Upper lobe of right lung (tissue), 1 donor: ENCODE measurements around the gene FRMD4A. TPM values are rescaled to one million over a fixed set of nuclear protein-coding genes. Genes with fewer than 3 reads are reported as not detected.

Experiments used
- ATAC-seq: fragments of 200-7000 bp; cut with Tn5 transposase; one replicate; pipeline ENCODE4 v1.9.1; 2020; ENCODE audit warnings: mild to moderate bottlenecking, moderate library complexity
- DNase-seq: peaks from one replicate; pipeline ENCODE4 v3.0.0-alpha.2; 2020
- H3K27ac ChIP-seq: fragments of 200-600 bp; one replicate; pipeline ENCODE4 v1.8.0; 2022
- H3K27me3 ChIP-seq: fragments of 200-600 bp; one replicate; pipeline ENCODE4 v1.8.0; 2022; ENCODE audit warnings: mild to moderate bottlenecking
- H3K36me3 ChIP-seq: fragments of 200-600 bp; one replicate; pipeline ENCODE4 v1.8.0; 2022
- H3K4me1 ChIP-seq: fragments of 200-600 bp; one replicate; pipeline ENCODE4 v1.8.0; 2022
- H3K4me3 ChIP-seq: fragments of 200-600 bp; one replicate; pipeline ENCODE4 v1.8.0; 2022; ENCODE audit warnings: mild to moderate bottlenecking
- H3K9me3 ChIP-seq: fragments of 200-600 bp; one replicate; pipeline ENCODE4 v1.8.0; 2022
- intact Hi-C: fragments of 100-400 bp; cut with DNase I; formaldehyde crosslinking; loops from one replicate; pipeline ENCODE4 v1.11.0; 2022
- total RNA-seq: library from RNA; stranded (reverse); fragmentation: NEBNext Ultra II Directional; extraction: Animal tissue kit (Norgen Biotek cat#: 25700); gene quantifications from one replicate; pipeline ENCODE4 v1.2.1, GENCODE V29; 2021
- TF ChIP-seq, protein P1 (sequence below): fragments of 200-600 bp; IDR thresholded peaks from one replicate; pipeline ENCODE4 v1.8.0; 2022; ENCODE audit warnings: antibody characterized with exemption
- donor health status: DM: no; HTN: yes; CAD: no; lungs with severe emphysema.

Gene FRMD4A
- total RNA-seq, 1 donor from 2014 or later = 38.3 TPM

DNA sequence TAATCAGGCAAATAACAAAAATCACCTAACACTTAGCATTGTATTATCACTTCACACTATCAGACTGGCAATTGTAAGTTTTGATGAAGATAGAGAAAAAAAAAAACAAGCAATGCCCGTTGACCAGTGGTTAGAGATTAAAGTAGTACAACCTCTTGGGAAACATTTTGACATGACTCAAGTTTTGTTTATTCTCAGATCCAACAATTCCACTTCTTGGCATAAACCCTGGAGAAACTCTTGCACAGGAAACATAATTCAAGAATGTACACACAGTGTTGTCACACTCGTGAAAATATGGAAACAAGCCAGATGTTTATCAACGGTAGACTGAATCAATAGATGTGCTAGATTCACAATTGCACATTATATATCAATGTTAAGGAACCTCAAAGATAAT lies 37.2 kb downstream of the FRMD4A start:
- DNase-seq (no peak), ATAC-seq (no peak)
- intact Hi-C loops = no loop called here
- TF ChIP-seq, protein P1, sequence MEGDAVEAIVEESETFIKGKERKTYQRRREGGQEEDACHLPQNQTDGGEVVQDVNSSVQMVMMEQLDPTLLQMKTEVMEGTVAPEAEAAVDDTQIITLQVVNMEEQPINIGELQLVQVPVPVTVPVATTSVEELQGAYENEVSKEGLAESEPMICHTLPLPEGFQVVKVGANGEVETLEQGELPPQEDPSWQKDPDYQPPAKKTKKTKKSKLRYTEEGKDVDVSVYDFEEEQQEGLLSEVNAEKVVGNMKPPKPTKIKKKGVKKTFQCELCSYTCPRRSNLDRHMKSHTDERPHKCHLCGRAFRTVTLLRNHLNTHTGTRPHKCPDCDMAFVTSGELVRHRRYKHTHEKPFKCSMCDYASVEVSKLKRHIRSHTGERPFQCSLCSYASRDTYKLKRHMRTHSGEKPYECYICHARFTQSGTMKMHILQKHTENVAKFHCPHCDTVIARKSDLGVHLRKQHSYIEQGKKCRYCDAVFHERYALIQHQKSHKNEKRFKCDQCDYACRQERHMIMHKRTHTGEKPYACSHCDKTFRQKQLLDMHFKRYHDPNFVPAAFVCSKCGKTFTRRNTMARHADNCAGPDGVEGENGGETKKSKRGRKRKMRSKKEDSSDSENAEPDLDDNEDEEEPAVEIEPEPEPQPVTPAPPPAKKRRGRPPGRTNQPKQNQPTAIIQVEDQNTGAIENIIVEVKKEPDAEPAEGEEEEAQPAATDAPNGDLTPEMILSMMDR = no peak
- H3K27me3 ChIP-seq = no peaks in the 10 kb centered on the region
- H3K9me3 ChIP-seq = no peaks in the 10 kb centered on the region
- H3K4me1 ChIP-seq = no peaks in the 10 kb centered on the region
- H3K4me3 ChIP-seq = no peak overlapping the region
- H3K27ac ChIP-seq = no peak overlapping the region
- no peaks in the 10 kb centered on the region for H3K36me3 ChIP-seq

DNA sequence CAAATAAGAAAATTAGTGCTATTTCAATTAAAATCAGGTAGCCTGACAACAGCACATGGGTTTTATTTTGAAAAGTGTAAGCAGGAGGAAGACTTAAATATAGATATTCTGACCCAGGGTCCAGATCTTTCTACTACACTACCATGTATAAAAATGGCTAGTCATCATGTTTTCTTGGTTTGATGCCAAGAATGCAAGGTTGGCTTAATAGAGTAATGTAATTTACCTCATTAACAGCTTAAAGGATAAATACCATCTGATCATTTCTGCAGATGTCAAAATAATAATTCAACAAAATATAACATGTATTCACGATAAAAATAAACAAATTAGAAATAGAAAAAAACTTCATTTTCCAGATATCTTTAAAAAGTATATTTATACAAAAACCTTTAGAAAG lies 39.4 kb downstream of the FRMD4A start:
- Histone ChIP-seq H3K4me3 (no peak overlapping the region), H3K36me3 (no peaks in the 10 kb centered on the region), H3K4me1 (no peaks in the 10 kb centered on the region), H3K9me3 (no peaks in the 10 kb centered on the region), H3K27ac (no peak overlapping the region), H3K27me3 (no peaks in the 10 kb centered on the region)
- TF ChIP-seq, protein P1 = no peak
- intact Hi-C loops = no loop called here
- ATAC-seq (no peak), DNase-seq (no peak)

DNA sequence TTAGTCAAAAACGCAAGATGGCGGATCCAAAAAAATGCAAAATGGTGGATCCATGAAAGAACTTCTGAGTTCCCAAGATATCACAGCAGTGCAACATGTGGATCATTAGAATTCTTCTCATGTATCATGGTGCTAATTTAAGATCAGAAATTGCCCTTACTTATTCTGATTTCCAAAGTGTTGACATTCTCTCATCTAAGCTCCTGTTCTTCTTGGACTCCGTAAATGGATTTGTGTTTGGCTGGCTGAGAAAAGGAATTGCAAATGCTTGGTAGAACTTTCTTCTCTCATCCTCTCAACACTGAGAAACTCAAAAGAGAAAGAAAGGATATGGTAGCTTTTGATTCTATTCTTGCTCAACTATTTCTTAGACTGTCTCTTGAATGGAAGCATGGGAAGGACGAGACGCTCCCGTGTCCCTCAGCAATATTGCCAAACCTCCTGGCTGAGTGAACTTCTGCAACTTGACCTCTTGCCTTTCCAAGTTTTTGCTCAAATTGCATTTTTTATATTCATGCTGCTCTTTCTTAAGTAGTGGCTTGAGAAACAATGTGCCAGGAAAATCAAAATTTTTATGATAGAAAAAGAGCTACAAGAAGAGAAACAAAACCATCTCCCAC lies 44.7 kb downstream of the FRMD4A start:
- ATAC-seq (no peak), DNase-seq (no peak)
- intact Hi-C loops = no loop called here
- H3K27me3 ChIP-seq = no peaks in the 10 kb centered on the region
- H3K27ac ChIP-seq = no peak overlapping the region
- TF ChIP-seq, protein P1 = no peak
- H3K36me3 ChIP-seq = no peaks in the 10 kb centered on the region
- H3K4me1 ChIP-seq = no peaks in the 10 kb centered on the region
- no peak overlapping the region for H3K4me3 ChIP-seq
- H3K9me3 ChIP-seq = no peaks in the 10 kb centered on the region

DNA sequence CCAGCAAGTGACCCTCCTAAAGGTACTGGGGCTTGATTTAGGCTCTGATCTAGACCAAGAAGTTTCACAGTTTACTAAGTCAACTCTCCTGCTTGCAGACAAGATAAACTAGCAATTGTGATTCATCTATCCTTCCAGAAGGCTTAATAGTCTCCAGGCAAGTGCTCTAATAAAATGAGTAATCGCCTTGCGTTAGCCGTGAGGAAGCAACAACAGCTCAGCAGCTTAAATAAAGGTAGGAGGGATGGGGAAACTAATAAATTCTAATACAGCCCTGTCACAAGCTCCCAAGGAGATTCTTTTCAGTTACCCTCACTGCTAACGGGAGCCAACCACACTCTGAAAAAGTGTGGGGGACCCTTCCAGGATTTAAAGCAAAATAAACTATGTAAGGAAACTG lies 48.4 kb downstream of the FRMD4A start:
- no peak for ATAC-seq
- no peak overlapping the region for H3K27ac ChIP-seq
- H3K4me1 ChIP-seq = no peaks in the 10 kb centered on the region
- intact Hi-C loops = no loop called here
- no peak overlapping the region for H3K4me3 ChIP-seq
- H3K27me3 ChIP-seq = peaks cover 4% of the 10 kb centered on the region
- no peak for DNase-seq
- no peaks in the 10 kb centered on the region for H3K9me3 ChIP-seq
- TF ChIP-seq, protein P1 = no peak
- no peaks in the 10 kb centered on the region for H3K36me3 ChIP-seq

DNA sequence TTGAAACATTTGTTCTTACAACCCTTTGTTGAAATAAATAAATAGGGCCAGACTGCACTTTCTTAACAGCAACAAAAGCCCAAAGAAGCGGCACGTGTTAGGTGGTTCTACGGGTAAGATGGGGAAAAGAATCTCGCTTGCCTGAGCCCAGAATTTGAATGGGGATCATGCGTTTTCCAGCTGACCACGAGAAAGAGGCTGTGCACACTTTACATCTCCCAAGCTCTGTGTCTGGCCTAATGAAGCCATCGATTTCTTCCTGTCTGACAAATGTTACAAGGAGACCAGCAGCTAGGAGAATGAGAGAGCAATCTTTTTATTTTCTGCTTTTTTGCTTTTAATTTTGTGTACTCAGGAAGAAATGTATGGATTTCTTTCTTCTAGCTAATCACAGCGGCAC lies 52.2 kb downstream of the FRMD4A start:
- H3K4me1 ChIP-seq = no peaks in the 10 kb centered on the region
- ATAC-seq = no peak
- peaks cover 4% of the 10 kb centered on the region for H3K27me3 ChIP-seq
- no peak for DNase-seq
- no peak overlapping the region for H3K4me3 ChIP-seq
- TF ChIP-seq, protein P1 = no peak
- no peaks in the 10 kb centered on the region for H3K9me3 ChIP-seq
- H3K27ac ChIP-seq = no peak overlapping the region
- intact Hi-C loops = no loop called here
- no peaks in the 10 kb centered on the region for H3K36me3 ChIP-seq

DNA sequence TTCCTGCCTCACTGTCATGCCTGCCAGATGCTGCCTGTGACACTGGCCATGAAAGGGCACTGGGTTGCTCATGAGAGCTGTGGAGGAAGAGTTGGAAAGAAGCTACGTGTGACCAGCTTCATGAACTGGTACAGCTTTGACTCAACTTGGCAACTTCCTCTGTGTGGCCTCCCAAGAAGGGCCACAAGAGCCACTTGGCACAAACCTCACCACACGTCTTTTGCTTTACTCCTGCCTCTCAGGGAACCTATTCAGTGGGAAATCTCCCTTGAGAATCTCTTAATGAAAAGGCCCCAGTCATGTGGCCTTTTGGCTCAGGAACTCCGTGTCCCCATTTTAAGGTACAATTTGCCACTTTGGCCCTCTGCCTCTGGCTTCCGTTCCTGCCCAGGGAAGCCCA lies 54.5 kb downstream of the FRMD4A start:
- Histone ChIP-seq H3K27ac (no peak overlapping the region), H3K4me3 (no peak overlapping the region), H3K9me3 (no peaks in the 10 kb centered on the region), H3K4me1 (no peaks in the 10 kb centered on the region), H3K27me3 (peaks cover 4% of the 10 kb centered on the region), H3K36me3 (no peaks in the 10 kb centered on the region)
- intact Hi-C loops = no loop called here
- no peak for ATAC-seq
- TF ChIP-seq, protein P1 = no peak
- DNase-seq = no peak
